H1 (cell line): ENCODE results near the gene FBLIM1. TPM values are rescaled to one million over a fixed set of nuclear protein-coding genes. Genes with fewer than 3 reads are reported as not detected.

Source experiments
- CTCF ChIA-PET: fragments of 300-600 bp; sonication (Branson Sonifier 250); formaldehyde crosslinking; loops from one replicate; lab custom pipeline; 2021; ENCODE audit not compliant: partially characterized antibody; lab: Charles Lee
- POLR2A ChIA-PET: fragments of 300-600 bp; sonication (Branson Sonifier 250); formaldehyde crosslinking; loops from one replicate; lab custom pipeline; 2021; ENCODE audit warnings: inconsistent platforms; ENCODE audit not compliant: partially characterized antibody; lab: Charles Lee
- DNase-seq, 2 experiments: peaks; one replicate each; pipeline versions ENCODE4 v3.0.0 to v3.0.0-alpha.2; 2010 to 2022; ENCODE audit warnings: low spot score in 2 of 2, low read depth in 1 of 2, mixed read lengths in 1 of 2
- FAIRE-seq: peaks from 2 replicates; lab custom pipeline; 2011; peaks lifted over from hg19 to GRCh38; lab: Jason Lieb, UNC
- H2AFZ ChIP-seq: 2 replicates; pipeline ENCODE4 v1.8.1; 2012; ENCODE audit warnings: low read length, inconsistent platforms
- H2AK5ac ChIP-seq: 2 replicates; pipeline ENCODE4 v1.6.1; 2013; ENCODE audit warnings: low read depth, low read length
- H2BK120ac ChIP-seq: replicated peaks from 2 replicates; pipeline ENCODE3; 2013; ENCODE audit warnings: low read depth, low read length, inconsistent platforms
- H2BK12ac ChIP-seq: 2 replicates; pipeline ENCODE4 v1.6.1; 2013; ENCODE audit warnings: low read depth, low read length
- H2BK15ac ChIP-seq: 2 replicates; pipeline ENCODE4 v1.6.1; 2013; ENCODE audit warnings: low read length
- H2BK20ac ChIP-seq: 2 replicates; pipeline ENCODE4 v1.6.1; 2013; ENCODE audit warnings: low read length
- H2BK5ac ChIP-seq: 2 replicates; pipeline ENCODE4 v1.6.1; 2013; ENCODE audit warnings: low read depth, low read length
- H3K14ac ChIP-seq: 2 replicates; pipeline ENCODE4 v1.6.1; 2013; ENCODE audit warnings: inconsistent platforms; ENCODE audit not compliant: insufficient read length
- H3K18ac ChIP-seq: 2 replicates; pipeline ENCODE4 v1.6.1; 2013; ENCODE audit warnings: low read length; ENCODE audit errors: extremely low read depth
- H3K23ac ChIP-seq: 2 replicates; pipeline ENCODE4 v1.6.1; 2013; ENCODE audit warnings: inconsistent platforms; ENCODE audit not compliant: insufficient read length
- H3K23me2 ChIP-seq: 2 replicates; pipeline ENCODE4 v1.6.1; 2013; ENCODE audit warnings: low read depth, low read length
- H3K27ac ChIP-seq: 2 replicates; pipeline ENCODE4 v1.6.1; 2011; ENCODE audit warnings: low read depth, low read length, inconsistent platforms
- H3K27me3 ChIP-seq, 4 experiments: replicated peaks in 1 of 4; 1 replicate in 1 of 4; 2 replicates in 3 of 4; pipeline versions ENCODE4 v1.6.1 to v1.8.1; 2011 to 2013; ENCODE audit warnings: low read length in 3 of 4, mild to moderate bottlenecking in 3 of 4, inconsistent platforms in 2 of 4, mixed read lengths in 2 of 4, moderate library complexity in 1 of 4; ENCODE audit not compliant: control insufficient read depth in 3 of 4, insufficient read depth in 3 of 4; ENCODE audit errors: extremely low read depth in 1 of 4
- H3K36me3 ChIP-seq, 4 experiments: 2 replicates each; pipeline versions ENCODE4 v1.6.1 to v1.8.1; 2011 to 2013; ENCODE audit warnings: mild to moderate bottlenecking in 4 of 4, low read length in 3 of 4, moderate library complexity in 2 of 4, control low read depth in 1 of 4, inconsistent platforms in 1 of 4; ENCODE audit not compliant: insufficient read depth in 4 of 4, control insufficient read depth in 2 of 4
- H3K4ac ChIP-seq: replicated peaks from 2 replicates; pipeline ENCODE3; 2013; ENCODE audit warnings: low read length, low read depth, mixed read lengths, inconsistent platforms; ENCODE audit not compliant: insufficient read length
- H3K4me1 ChIP-seq, 4 experiments: replicated peaks in 1 of 4; 1 replicate in 1 of 4; 2 replicates in 3 of 4; pipeline versions ENCODE4 v1.6.1 to v1.8.1; 2011 to 2013; ENCODE audit warnings: low read length in 3 of 4, inconsistent platforms in 2 of 4, mixed read lengths in 1 of 4; ENCODE audit not compliant: insufficient read depth in 4 of 4, control insufficient read depth in 3 of 4
- H3K4me2 ChIP-seq, 2 experiments: 2 replicates each; pipeline versions ENCODE4 v1.6.1 to v1.8.1; 2011 to 2013; ENCODE audit warnings: low read depth in 2 of 2, low read length in 2 of 2, control low read depth in 1 of 2, inconsistent platforms in 1 of 2, mild to moderate bottlenecking in 1 of 2; ENCODE audit not compliant: insufficient read depth in 1 of 2
- H3K4me3 ChIP-seq, 4 experiments: fragments of 200-600, 300-600 bp in 1 of 4; sonication (generic), shearing (Covaris generic), sonication (Bioruptor Twin) in 1 of 4; 2 replicates each; pipeline versions ENCODE4 v1.5.1 to v1.8.1; 2011 to 2016; ENCODE audit warnings: low read length in 4 of 4, low read depth in 3 of 4, control low read depth in 2 of 4, inconsistent platforms in 2 of 4, mild to moderate bottlenecking in 2 of 4, mixed read lengths in 1 of 4, moderate library complexity in 1 of 4; ENCODE audit not compliant: insufficient read depth in 2 of 4; ENCODE audit errors: extremely low read depth in 1 of 4
- H3K56ac ChIP-seq: replicated peaks from 2 replicates; pipeline ENCODE3; 2013; ENCODE audit warnings: low read depth, mild to moderate bottlenecking, mixed read lengths, low read length, inconsistent platforms; ENCODE audit not compliant: insufficient read length
- H3K79me1 ChIP-seq: 2 replicates; pipeline ENCODE4 v1.6.1; 2013; ENCODE audit warnings: low read depth, low read length, control low read depth
- H3K79me2 ChIP-seq, 2 experiments: 2 replicates each; pipeline versions ENCODE4 v1.6.1 to v1.8.1; 2012 to 2013; ENCODE audit warnings: low read length in 2 of 2, mild to moderate bottlenecking in 2 of 2, inconsistent platforms in 1 of 2; ENCODE audit not compliant: insufficient read depth in 2 of 2, control insufficient read depth in 1 of 2
- H3K9ac ChIP-seq, 4 experiments: replicated peaks in 1 of 4; 1 replicate in 1 of 4; 2 replicates in 3 of 4; pipeline versions ENCODE4 v1.6.1 to v1.8.1; 2011 to 2013; ENCODE audit warnings: low read depth in 3 of 4, low read length in 3 of 4, control low read depth in 2 of 4, mild to moderate bottlenecking in 2 of 4, moderate library complexity in 2 of 4, inconsistent platforms in 1 of 4; ENCODE audit errors: extremely low read depth in 1 of 4
- H3K9me3 ChIP-seq, 2 experiments: 2 replicates each; pipeline versions ENCODE4 v1.6.1 to v1.8.1; 2012 to 2013; ENCODE audit warnings: mild to moderate bottlenecking in 2 of 2, moderate library complexity in 2 of 2, control low read depth in 1 of 2, inconsistent platforms in 1 of 2, low read depth in 1 of 2, low read length in 1 of 2, mixed read lengths in 1 of 2; ENCODE audit not compliant: insufficient read depth in 2 of 2
- H4K20me1 ChIP-seq, 2 experiments: replicated peaks in 1 of 2; 2 replicates each; pipeline versions ENCODE3 to v1.8.1; 2011 to 2013; ENCODE audit warnings: inconsistent platforms in 2 of 2, low read length in 2 of 2, mild to moderate bottlenecking in 1 of 2; ENCODE audit not compliant: insufficient read depth in 2 of 2, control insufficient read depth in 1 of 2
- H4K5ac ChIP-seq: 2 replicates; pipeline ENCODE4 v1.6.1; 2013; ENCODE audit warnings: low read length, low read depth, mixed read lengths, inconsistent platforms; ENCODE audit not compliant: insufficient read length
- H4K8ac ChIP-seq: 2 replicates; pipeline ENCODE4 v1.8.0; 2013; ENCODE audit warnings: mild to moderate bottlenecking, moderate library complexity, low read length, inconsistent platforms; ENCODE audit not compliant: insufficient read depth; ENCODE audit errors: extremely low read depth
- H4K91ac ChIP-seq: replicated peaks from 2 replicates; pipeline ENCODE3; 2013; ENCODE audit warnings: low read length, mixed read lengths, inconsistent platforms; ENCODE audit not compliant: insufficient read length
- CBX8 ChIP-seq: fragments of 300-800, 300-1000 bp; sonication (generic); IDR thresholded peaks from 2 replicates; pipeline ENCODE4 v1.7.1; 2016; ENCODE audit warnings: low read depth, low read length, borderline replicate concordance
- CHD1 ChIP-seq: IDR thresholded peaks from 2 replicates; pipeline ENCODE4 v1.6.1; 2012; ENCODE audit warnings: low read depth, low read length, improper control_type of control experiment
- EZH2 ChIP-seq: fragments of 200-600 bp; sonication (generic); IDR thresholded peaks from 2 replicates; pipeline ENCODE4 v1.7.1; 2012; ENCODE audit warnings: low read depth, mild to moderate bottlenecking, moderate library complexity, low read length, inconsistent platforms; ENCODE audit not compliant: severe bottlenecking
- JUN ChIP-seq: IDR thresholded peaks from 2 replicates; pipeline ENCODE4 v1.6.1; 2011; ENCODE audit warnings: low read depth, mild to moderate bottlenecking, improper control_type of control experiment, low read length
- POLR2A ChIP-seq, 2 experiments: IDR thresholded peaks; 1 replicate in 1 of 2; 2 replicates in 1 of 2; pipeline ENCODE4 v1.6.1; 2011; ENCODE audit warnings: low read depth in 2 of 2, low read length in 2 of 2, mild to moderate bottlenecking in 2 of 2; ENCODE audit errors: control extremely low read depth in 1 of 2
- SAP30 ChIP-seq: fragments of 300-600 bp; sonication (generic); IDR thresholded peaks from 2 replicates; pipeline ENCODE4 v1.7.1; 2012; ENCODE audit warnings: low read length, moderate library complexity, mild to moderate bottlenecking, inconsistent platforms; ENCODE audit not compliant: insufficient read depth, insufficient replicate concordance
- SIX5 ChIP-seq: IDR thresholded peaks from 2 replicates; pipeline ENCODE4 v1.6.1; 2011; ENCODE audit warnings: mild to moderate bottlenecking, low read depth, low read length
- SP2 ChIP-seq: IDR thresholded peaks from 2 replicates; pipeline ENCODE4 v1.6.1; 2012; ENCODE audit warnings: mild to moderate bottlenecking, low read length, inconsistent platforms
- WGBS, 2 experiments: shearing (Covaris generic) in 1 of 2; methylation state at CpG; one replicate each; pipeline versions ENCODE4 v1.1.6 to v1.1.7; 2013 to 2015; ENCODE audit warnings: low lambda C conversion rate in 2 of 2, mixed read lengths in 2 of 2, inconsistent platforms in 1 of 2, low coverage in 1 of 2, missing lambda C conversion rate in 1 of 2; ENCODE audit not compliant: insufficient replicate concordance in 2 of 2, insufficient coverage in 1 of 2, insufficient read length in 1 of 2; ENCODE audit errors: extremely low coverage in 1 of 2, missing lambda C conversion rate in 1 of 2; 5-methylcytosine and 5-hydroxymethylcytosine counted together
- polyA plus RNA-seq, 7 experiments: library from polyadenylated mRNA; depleted of rRNA in 3 of 7; stranded (reverse) in 5 of 7; unstranded in 2 of 7; fragments of >200 nt in 5 of 7; fragments of 200-250 nt in 2 of 7; gene quantifications; 1 replicate in 5 of 7; 2 replicates in 1 of 7; 4 replicates in 1 of 7; pipeline versions ENCODE4 v1.2.1 to v1.2.3, GENCODE V29; 2011 to 2013; ENCODE audit warnings: missing spikeins in 2 of 7, mixed read lengths in 2 of 7
- total RNA-seq: library from RNA; stranded (reverse); fragmentation: NEBNext Ultra II Directional; extraction: Animal tissue kit (Norgen Biotek cat#: 25700); gene quantifications from 2 replicates; pipeline ENCODE4 v1.2.1, GENCODE V29; 2021

Gene FBLIM1
- total and polyA plus RNA-seq, 2 of the 8 experiments (the other 6 are each of a cell fraction or from before 2014, with no cell fraction given), result 66.6 to 66.7 TPM

- Histone ChIP-seq H3K23me2 (peaks cover 2% of the 10 kb centered on the region; the same call in 1 of the 2 replicates), H2BK12ac (no peak overlapping the region), H3K9ac (no peak overlapping the region), H4K5ac (no peak overlapping the region), H3K36me3 (peaks cover 13 to 49% (median 25%) of the 10 kb centered on the region in 4 experiments; a peak in 7 of 8 replicates), H3K56ac (no peak overlapping the region), H3K18ac (no peak overlapping the region), H3K4me2 (no peak overlapping the region), H3K4ac (no peak overlapping the region), H3K14ac (no peak overlapping the region), H3K4me3 (no peak overlapping the region), H2BK120ac (no peak overlapping the region), H2BK5ac (no peak overlapping the region), H2BK20ac (no peak overlapping the region), H2BK15ac (no peak overlapping the region), H4K20me1 (peaks cover 10 to 19% of the 10 kb centered on the region in 2 experiments), H2AK5ac (no peak overlapping the region), H3K9me3 (no peaks in the 10 kb centered on the region), H4K8ac (no peak overlapping the region; the same call in 1 of the 2 replicates), H3K27ac (no peak overlapping the region; the same call in 1 of the 2 replicates), H2AFZ (no peak overlapping the region), H4K91ac (no peak overlapping the region), H3K79me2 (peaks cover 0 to 44% of the 10 kb centered on the region in 2 experiments; a peak in 2 of 4 replicates), H3K79me1 (peaks cover 17% of the 10 kb centered on the region), H3K27me3 (no peaks in the 10 kb centered on the region), H3K4me1 (peaks cover 0 to 9% (median 8%) of the 10 kb centered on the region in 4 experiments; a peak in 6 of 7 replicates), H3K23ac (no peak overlapping the region)
- POLR2A ChIA-PET, result interaction anchor here (0.7 to 4.9 kb wide), 7 partner anchors 11 to 40 kb away, joined by 3 to 33 read pairs (median 3); no protein-coding TSS in a partner anchor
- CTCF ChIA-PET, result interaction anchor here (1.0 to 2.7 kb wide), 2 partner anchors 28 to 38 kb away, joined by 6 to 13 read pairs; no protein-coding TSS in a partner anchor
- TF ChIP-seq SIX5 (no peak), SP2 (no peak), SAP30 (no peak), CHD1 (no peak), EZH2 (no peak), POLR2A (IDR thresholded peaks at IDR 0.05; ENCODE audit: control extremely low read depth in 1 of 2, low read depth in 2 of 2, low read length in 2 of 2) (no peak), CBX8 (no peak), JUN (no peak)
- WGBS, 2 experiments, result 92% methylated on average over 10 of the region's 10 CpGs; no CpG with 5 or more reads in 1 of the 2 experiments
- DNase-seq, result no peak
- no peak for FAIRE-seq
These were observed 5.7 kb downstream of the FBLIM1 start for GRCh38 chr1:15764269-15764764.
